DOHH2 (cell line): ENCODE results near the gene HLA-DOB.

ENCODE experiments used
- CTCF ChIP-seq: fragments of 200-600 bp; sonication (generic); IDR thresholded peaks from one replicate; pipeline ENCODE4 v1.5.1; 2014; ENCODE audit warnings: antibody characterized with exemption, mild to moderate bottlenecking, low read depth, low read length; ENCODE audit not compliant: poor library complexity, severe bottlenecking
- EZH2phosphoT487 ChIP-seq: fragments of 200-600 bp; sonication (generic); IDR thresholded peaks from 2 replicates; pipeline ENCODE4 v1.6.1; 2017; ENCODE audit warnings: borderline replicate concordance, mild to moderate bottlenecking, antibody characterized with exemption, low read length, moderate library complexity, mixed read lengths

DNA sequence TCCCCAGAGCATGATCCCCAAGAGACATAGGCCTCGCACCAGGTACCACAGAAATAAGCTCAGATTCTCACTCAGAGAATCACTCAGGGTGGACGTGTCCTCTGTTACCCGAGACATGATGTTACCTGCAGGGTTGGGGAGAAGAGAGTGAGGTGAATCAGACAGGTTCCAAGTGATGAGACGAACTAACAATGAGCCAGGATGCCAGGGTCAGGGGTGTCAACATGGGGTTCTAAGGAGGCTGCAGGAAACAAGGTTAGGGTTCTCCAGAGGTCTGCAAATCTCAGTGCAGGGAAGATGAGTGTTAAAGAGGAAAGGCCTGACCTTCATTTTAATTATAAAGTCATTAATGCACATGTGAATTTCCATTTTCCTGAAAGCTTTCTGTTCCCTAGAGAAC, 34.2 kb upstream of the HLA-DOB start:
- TF ChIP-seq EZH2phosphoT487 = no peak
- no peak for TF ChIP-seq CTCF
